Measurements from ENCODE around the gene OSBPL8.
"Not testable (repeated sequence)": the region's sequence is repeated elsewhere in the genome, so short reads cannot be mapped to it uniquely, and the experiment has no call there.

Gene OSBPL8

DNA sequence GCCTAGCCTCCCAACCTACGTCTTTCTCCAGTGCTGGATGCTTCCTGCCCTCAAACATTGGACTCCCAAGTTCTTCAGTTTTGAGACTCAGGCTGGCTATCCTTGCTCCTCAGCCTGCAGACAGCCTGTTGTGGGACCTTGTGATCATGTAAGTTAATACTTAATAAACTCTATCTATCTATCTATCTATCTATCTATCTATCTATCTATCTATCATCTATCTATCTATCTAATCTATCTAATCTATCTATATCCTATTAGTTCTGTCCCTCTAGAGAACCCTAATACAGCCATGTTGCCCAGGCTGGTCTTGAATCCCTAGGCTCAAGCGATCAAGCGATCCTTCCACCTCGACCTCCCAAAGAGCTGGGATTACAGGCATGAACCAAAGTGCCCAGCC lies 60.4 kb downstream of the OSBPL8 start:
- H3K4me1 Mint-ChIP-seq (ENCODE audit: low read depth); H3K27ac Mint-ChIP-seq; intact Hi-C loops (cut with micrococcal nuclease); H3K4me3 Mint-ChIP-seq; H3K27me3 Mint-ChIP-seq: not testable (repeated sequence)
- H3K36me3 Mint-ChIP-seq (ENCODE audit: low read depth): peaks cover 33% of the 10 kb centered on the region
- H3K9me3 Mint-ChIP-seq: peaks cover 18% of the 10 kb centered on the region

DNA sequence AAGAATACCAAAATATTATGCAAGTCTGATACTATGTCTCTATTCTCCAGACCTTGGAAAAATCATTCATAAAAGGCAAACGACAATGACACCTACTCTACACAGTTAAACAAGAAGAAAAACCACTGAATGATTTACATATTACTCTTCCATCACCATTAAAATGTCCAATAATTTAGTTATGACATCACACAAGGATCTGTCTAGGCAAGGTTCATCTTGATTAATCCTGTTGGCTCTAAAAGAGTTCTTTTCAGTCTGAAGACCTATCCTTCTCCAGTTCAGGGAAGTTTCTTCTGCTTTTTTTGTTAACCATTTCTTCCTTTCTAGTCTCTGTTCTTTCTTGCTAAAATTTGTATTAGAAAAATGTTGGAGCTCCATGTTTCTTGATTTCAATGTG lies 64.0 kb downstream of the OSBPL8 start:
- Mint-ChIP-seq H3K4me1 (ENCODE audit: low read depth) (peaks cover 11% of the 10 kb centered on the region), H3K36me3 (ENCODE audit: low read depth) (peaks cover 36% of the 10 kb centered on the region), H3K4me3 (no peak overlapping the region), H3K27me3 (no peaks in the 10 kb centered on the region), H3K9me3 (peaks cover 31% of the 10 kb centered on the region), H3K27ac (no peak overlapping the region)
- intact Hi-C loops (cut with micrococcal nuclease): no loop called here

DNA sequence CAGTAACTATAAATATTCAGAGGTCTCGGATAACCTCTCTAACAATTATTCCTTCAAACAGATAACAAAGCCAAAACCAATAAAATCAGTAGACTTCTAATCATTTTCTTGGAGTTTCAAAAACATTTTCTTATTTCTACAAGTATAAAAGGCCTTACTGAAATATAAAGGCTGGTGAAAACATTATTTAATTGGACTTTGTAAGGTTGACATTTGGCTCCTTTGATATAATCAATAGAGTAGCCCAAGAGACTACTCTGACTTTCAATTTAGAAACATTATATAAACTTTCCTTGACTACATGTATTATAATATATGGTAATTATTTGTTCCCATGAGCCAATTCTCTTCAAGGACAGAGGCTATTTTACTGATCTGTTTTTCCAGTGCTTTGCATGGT lies 68.3 kb downstream of the OSBPL8 start:
- peaks cover 50% of the 10 kb centered on the region for H3K36me3 Mint-ChIP-seq (ENCODE audit: low read depth)
- intact Hi-C loops (cut with micrococcal nuclease): no loop called here
- no peak overlapping the region for H3K27ac Mint-ChIP-seq
- H3K9me3 Mint-ChIP-seq: peaks cover 30% of the 10 kb centered on the region
- no peaks in the 10 kb centered on the region for H3K27me3 Mint-ChIP-seq
- no peak overlapping the region for H3K4me3 Mint-ChIP-seq
- peaks cover 16% of the 10 kb centered on the region for H3K4me1 Mint-ChIP-seq (ENCODE audit: low read depth)

DNA sequence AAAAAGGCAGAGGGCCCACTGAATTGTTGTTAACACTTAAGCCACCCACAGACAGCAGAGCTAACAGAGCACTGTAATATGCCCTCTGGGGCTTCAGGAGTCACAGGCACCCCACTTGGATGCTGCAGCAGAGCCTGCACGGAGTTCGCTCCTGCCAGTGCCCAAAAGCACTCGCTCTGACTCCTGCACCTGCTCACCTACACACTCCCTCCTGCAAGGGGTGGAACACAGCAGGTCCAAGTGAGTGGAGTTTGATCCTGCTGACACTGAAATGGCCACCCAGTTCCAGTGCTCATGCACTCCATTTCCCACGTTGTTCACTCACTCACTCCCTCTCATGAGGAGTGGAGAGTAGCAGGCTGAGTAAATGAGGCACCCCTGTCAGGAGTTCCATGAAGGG lies 68.8 kb downstream of the OSBPL8 start:
- H3K27me3 Mint-ChIP-seq: no peaks in the 10 kb centered on the region
- H3K4me3 Mint-ChIP-seq: no peak overlapping the region
- H3K27ac Mint-ChIP-seq: no peak overlapping the region
- H3K9me3 Mint-ChIP-seq: peaks cover 24% of the 10 kb centered on the region
- intact Hi-C loops (cut with micrococcal nuclease): no loop called here
- H3K36me3 Mint-ChIP-seq (ENCODE audit: low read depth): peaks cover 45% of the 10 kb centered on the region
- peaks cover 11% of the 10 kb centered on the region for H3K4me1 Mint-ChIP-seq (ENCODE audit: low read depth)

DNA sequence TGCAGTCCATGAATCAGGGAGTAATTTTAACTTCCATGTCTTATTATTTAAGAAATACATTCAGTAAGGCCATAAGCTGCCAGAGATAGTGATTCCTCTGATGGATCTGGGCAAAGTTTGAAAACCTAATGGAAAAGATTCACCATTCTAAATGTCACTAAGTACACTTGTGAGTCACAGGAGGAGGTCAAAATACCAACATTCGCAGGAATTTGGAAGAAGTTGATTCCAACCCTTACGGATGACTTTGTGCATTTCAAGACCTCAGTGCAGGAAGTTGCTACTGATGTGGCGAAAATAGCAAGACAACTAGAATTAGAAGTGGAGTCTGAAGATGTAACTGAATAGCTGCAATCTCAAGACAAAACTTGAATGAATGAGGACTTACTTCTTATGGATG lies 69.8 kb downstream of the OSBPL8 start:
- Mint-ChIP-seq H3K4me3 (no peak overlapping the region), H3K27ac (no peak overlapping the region), H3K36me3 (ENCODE audit: low read depth) (peaks cover 42% of the 10 kb centered on the region), H3K9me3 (peaks cover 19% of the 10 kb centered on the region), H3K4me1 (ENCODE audit: low read depth) (peaks cover 9% of the 10 kb centered on the region), H3K27me3 (no peaks in the 10 kb centered on the region)
- intact Hi-C loops (cut with micrococcal nuclease): no loop called here

DNA sequence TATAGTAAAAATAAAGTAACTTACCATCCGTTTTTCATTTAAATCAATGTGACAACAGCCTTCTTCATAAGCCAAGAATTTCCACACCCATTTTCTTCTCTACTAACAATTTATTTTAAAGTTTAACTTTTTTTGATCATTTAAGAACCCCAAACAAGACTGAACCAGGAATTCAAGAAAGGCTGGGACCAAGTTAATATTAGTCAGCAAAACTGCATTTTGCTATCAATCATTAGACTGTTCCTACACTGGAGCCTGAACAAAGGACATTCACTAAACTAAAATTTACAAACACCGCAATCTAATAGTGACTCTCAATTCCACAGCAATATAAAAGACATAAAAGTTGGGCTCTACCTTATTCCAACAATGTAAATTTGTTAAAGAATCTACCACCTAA lies 73.6 kb downstream of the OSBPL8 start:
- Mint-ChIP-seq H3K27ac (no peak overlapping the region), H3K4me3 (no peak overlapping the region), H3K36me3 (ENCODE audit: low read depth) (peaks cover 42% of the 10 kb centered on the region), H3K4me1 (ENCODE audit: low read depth) (peaks cover 11% of the 10 kb centered on the region), H3K27me3 (no peaks in the 10 kb centered on the region), H3K9me3 (no peaks in the 10 kb centered on the region)
- intact Hi-C loops (cut with micrococcal nuclease): no loop called here

DNA sequence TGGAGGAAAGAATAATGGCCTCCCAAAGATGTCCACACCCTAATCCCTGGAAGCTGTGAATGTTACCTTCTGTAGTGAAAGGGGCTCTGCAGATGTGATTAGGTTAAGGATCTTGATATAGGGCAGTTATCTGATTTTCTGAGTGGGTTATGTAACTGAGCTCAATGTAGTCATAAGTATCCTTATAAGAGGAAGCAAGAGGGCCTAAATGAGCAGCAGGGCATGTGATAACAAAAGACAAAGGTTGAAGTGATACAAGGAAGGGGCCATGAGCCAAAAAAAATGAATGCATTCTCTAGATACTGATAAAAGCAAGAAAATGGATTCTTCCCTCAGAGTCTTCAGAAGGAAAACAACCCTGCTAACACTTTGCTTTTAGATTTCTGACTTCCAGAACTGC lies 78.8 kb downstream of the OSBPL8 start:
- H3K27ac Mint-ChIP-seq: no peak overlapping the region
- no peak overlapping the region for H3K4me3 Mint-ChIP-seq
- no peaks in the 10 kb centered on the region for H3K27me3 Mint-ChIP-seq
- intact Hi-C loops (cut with micrococcal nuclease): no loop called here
- no peaks in the 10 kb centered on the region for H3K9me3 Mint-ChIP-seq
- H3K4me1 Mint-ChIP-seq (ENCODE audit: low read depth): peaks cover 7% of the 10 kb centered on the region
- H3K36me3 Mint-ChIP-seq (ENCODE audit: low read depth): peaks cover 16% of the 10 kb centered on the region

DNA sequence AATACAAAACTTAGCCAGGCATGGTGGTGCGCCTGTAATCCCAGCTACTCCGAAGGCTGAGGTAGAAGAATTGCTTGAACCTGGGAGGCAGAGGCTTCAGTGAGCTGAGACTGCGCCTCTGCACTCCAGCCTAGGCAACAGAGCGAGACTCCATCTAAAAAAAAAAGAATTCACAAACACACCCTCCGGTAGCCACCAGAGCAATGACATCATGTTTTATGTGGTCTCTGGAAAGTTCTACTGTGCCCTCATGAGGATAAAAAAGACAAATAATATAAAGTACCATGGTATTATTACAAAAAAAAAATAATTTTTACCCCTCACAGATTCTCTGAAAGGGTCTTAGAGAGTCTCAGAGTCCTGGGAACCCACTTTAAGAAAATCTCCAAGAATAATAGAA lies 81.5 kb downstream of the OSBPL8 start:
- intact Hi-C loops (cut with micrococcal nuclease): no loop called here
- peaks cover 7% of the 10 kb centered on the region for H3K4me1 Mint-ChIP-seq (ENCODE audit: low read depth)
- no peaks in the 10 kb centered on the region for H3K27me3 Mint-ChIP-seq
- H3K4me3 Mint-ChIP-seq: no peak overlapping the region
- H3K36me3 Mint-ChIP-seq (ENCODE audit: low read depth): peaks cover 3% of the 10 kb centered on the region
- H3K27ac Mint-ChIP-seq: no peak overlapping the region
- H3K9me3 Mint-ChIP-seq: no peaks in the 10 kb centered on the region

DNA sequence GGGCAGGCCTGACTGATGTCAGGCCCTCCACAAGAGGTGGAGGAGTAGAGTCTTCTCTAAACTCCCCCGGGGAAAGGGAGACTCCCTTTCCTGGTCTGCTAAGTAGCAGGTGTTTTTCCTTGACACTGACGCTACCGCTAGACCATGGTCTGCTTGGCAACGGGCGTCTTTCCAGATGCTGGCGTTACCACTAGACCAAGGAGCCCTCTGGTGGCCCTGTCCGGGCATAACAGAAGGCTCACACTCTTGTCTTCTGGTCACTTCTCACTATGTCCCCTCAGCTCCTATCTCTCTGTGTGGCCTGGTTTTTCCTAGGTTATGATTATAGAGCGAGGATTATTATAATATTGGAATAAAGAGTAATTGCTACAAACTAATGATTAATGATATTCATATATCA lies 86.7 kb downstream of the OSBPL8 start:
- intact Hi-C loops (cut with micrococcal nuclease); H3K9me3 Mint-ChIP-seq; H3K27ac Mint-ChIP-seq; H3K4me3 Mint-ChIP-seq; H3K27me3 Mint-ChIP-seq; H3K4me1 Mint-ChIP-seq (ENCODE audit: low read depth); H3K36me3 Mint-ChIP-seq (ENCODE audit: low read depth): not testable (repeated sequence)

DNA sequence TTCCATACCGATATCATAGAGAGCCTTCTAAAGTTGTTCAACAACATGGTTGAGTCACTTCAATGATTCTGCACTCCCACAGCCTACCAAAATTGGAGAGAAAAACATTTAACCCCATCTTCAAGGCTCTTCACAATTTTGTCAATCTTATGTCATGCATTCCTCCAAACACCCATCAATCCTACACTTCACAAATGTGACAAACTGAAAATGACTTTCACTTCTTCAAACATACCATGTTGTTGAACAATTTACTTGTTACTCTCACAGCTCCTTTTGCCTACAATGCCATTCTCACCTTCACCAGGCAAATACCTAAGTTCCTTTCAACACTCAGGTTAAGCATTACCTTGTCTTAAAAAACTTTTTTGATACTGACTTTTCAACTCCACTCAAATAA lies 88.0 kb downstream of the OSBPL8 start:
- Mint-ChIP-seq H3K27ac (no peak overlapping the region), H3K4me3 (no peak overlapping the region), H3K36me3 (ENCODE audit: low read depth) (no peaks in the 10 kb centered on the region), H3K27me3 (no peaks in the 10 kb centered on the region), H3K9me3 (no peaks in the 10 kb centered on the region), H3K4me1 (ENCODE audit: low read depth) (peaks cover 11% of the 10 kb centered on the region)
- intact Hi-C loops (cut with micrococcal nuclease): no loop called here

DNA sequence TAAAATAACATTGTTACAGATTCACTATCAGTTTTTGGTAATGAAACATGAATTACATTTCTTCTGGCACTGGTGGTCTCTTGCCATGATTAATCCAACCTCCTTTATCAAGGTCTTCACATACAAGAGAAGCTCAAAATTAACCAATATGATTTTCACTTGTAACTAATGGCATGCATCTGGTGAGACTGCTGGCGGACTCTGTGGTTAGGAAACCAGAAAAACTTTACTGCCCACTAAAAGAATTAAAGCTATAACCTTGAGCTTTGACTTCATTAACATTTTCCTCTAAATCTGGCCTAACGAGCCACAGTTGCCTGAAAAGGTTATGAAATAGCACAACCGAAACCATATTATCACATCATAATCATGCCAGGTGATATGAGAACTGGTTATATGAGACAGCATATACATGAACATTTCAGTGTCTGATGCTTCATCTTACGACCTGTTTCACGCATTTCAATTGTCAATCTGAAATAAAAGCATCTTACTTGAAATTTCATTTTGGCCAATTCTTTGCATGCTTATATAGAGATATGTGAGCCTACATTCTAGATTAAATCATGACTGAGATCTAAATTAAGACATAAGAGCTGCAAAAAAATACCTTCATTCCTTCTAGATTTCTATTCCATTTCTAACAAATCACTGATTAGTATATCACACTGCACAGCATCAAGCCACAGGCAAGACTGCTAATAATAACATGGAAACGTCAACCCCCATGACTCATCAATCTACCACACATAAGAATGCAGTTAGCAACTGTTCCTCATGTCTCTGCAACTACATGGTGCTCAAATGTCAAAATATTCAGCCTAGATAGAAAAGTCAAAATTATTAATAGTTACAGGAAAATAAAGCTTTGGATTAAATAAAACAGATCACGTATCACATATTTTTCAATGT lies 89.3 kb downstream of the OSBPL8 start:
- no peak overlapping the region for H3K27ac Mint-ChIP-seq
- no peaks in the 10 kb centered on the region for H3K27me3 Mint-ChIP-seq
- H3K36me3 Mint-ChIP-seq (ENCODE audit: low read depth): no peaks in the 10 kb centered on the region
- no peaks in the 10 kb centered on the region for H3K9me3 Mint-ChIP-seq
- H3K4me3 Mint-ChIP-seq: no peak overlapping the region
- H3K4me1 Mint-ChIP-seq (ENCODE audit: low read depth): peaks cover 11% of the 10 kb centered on the region
- intact Hi-C loops (cut with micrococcal nuclease): no loop called here

DNA sequence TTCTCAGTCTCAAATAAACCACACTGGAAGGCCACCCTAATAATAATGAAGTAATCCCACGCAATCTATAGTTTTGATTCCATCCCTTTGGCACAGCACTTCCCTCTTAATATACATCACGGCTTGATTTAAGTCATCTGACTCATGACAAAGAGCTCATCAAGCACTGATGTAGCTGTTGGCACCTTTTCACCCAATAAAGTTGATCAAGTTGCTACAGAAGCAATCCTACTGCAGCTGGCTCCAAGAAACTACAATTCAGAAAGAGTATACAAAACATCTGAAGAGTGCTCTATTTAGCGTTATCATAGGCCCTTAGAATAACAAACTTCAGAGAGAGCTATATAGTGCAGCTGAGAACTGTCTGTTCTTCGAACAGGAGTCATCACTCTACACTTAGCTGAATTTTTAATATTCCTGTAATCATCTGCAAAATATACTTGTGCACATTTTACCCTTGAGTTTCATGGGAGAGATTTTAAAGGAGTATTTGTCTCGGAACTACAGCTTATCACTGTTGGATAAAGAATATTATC lies 94.9 kb downstream of the OSBPL8 start:
- Mint-ChIP-seq H3K27ac (no peak overlapping the region), H3K9me3 (no peaks in the 10 kb centered on the region), H3K4me3 (no peak overlapping the region), H3K4me1 (ENCODE audit: low read depth) (peaks cover 22% of the 10 kb centered on the region), H3K36me3 (ENCODE audit: low read depth) (no peaks in the 10 kb centered on the region), H3K27me3 (no peaks in the 10 kb centered on the region)
- intact Hi-C loops (cut with micrococcal nuclease): loop anchor here (10.0 kb wide), 1 partner anchor 390 kb away; no protein-coding TSS in a partner anchor

DNA sequence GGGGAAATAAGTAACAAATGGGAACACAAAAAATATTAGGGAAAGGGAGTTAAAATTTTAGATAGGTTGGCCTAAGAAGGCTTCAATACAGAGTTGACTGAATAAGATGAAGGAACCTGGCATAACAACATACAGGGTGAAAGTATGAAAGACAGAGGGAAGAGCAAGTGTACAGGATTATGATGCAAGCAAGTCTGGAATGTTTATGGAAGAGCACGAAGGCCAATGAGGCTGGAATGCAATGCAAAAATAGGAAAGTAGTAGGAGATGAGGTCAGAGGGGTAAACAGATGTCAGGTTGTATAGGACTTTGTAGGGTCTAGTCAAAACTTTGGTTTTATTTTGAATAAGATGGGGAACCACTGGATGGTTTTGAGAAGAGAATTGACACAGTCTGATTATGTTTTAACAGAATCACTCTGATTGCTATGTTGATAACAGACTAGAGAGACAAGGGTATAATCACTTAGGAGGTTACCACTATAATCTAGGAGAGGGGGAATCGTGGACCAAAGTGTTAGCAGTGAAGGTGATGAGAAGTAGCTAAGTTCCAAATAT lies 96.8 kb downstream of the OSBPL8 start:
- Mint-ChIP-seq H3K4me3 (no peak overlapping the region), H3K9me3 (no peaks in the 10 kb centered on the region), H3K27ac (no peak overlapping the region), H3K36me3 (ENCODE audit: low read depth) (no peaks in the 10 kb centered on the region), H3K27me3 (no peaks in the 10 kb centered on the region), H3K4me1 (ENCODE audit: low read depth) (peaks cover 21% of the 10 kb centered on the region)
- intact Hi-C loops (cut with micrococcal nuclease): loop anchor here (10.0 kb wide), 1 partner anchor 388 kb away; no protein-coding TSS in a partner anchor

DNA sequence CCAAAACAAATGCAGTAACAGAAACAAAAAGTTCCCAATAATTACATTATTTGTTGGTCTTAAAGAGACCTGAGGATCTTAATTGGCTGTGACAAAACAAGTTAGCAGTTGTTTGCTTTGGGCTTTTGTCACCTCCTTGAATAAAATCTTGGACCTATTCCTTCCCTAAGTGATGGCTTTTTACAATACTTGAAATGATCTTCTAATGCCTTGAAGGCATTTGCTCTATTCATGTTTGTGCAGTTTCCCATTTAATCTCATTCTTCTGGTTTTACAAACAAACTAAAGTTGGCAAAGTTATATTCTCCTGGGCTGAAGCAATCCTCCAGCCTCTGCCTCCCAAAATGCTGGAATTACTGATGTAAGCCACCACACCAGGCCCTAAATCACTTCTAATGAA lies 98.8 kb downstream of the OSBPL8 start:
- no peak overlapping the region for H3K27ac Mint-ChIP-seq

More for the DNA sequence above, 98.8 kb downstream of the OSBPL8 start:
- intact Hi-C loops (cut with micrococcal nuclease): loop anchor here (10.0 kb wide), 1 partner anchor 386 kb away; no protein-coding TSS in a partner anchor
- peaks cover 11% of the 10 kb centered on the region for H3K4me1 Mint-ChIP-seq (ENCODE audit: low read depth)
- no peaks in the 10 kb centered on the region for H3K27me3 Mint-ChIP-seq
- no peaks in the 10 kb centered on the region for H3K9me3 Mint-ChIP-seq
- H3K4me3 Mint-ChIP-seq: no peak overlapping the region
- H3K36me3 Mint-ChIP-seq (ENCODE audit: low read depth): no peaks in the 10 kb centered on the region
